ENCODE measurements around the gene PPM1A. TPM values are rescaled to one million over a fixed set of nuclear protein-coding genes. Genes with fewer than 3 reads are reported as not detected.

The PPM1A gene
- total and polyA plus RNA-seq, 2 of the 8 experiments (the other 6 are each of a cell fraction or from before 2014, with no cell fraction given): 14.0 to 51.2 TPM

- TF ChIP-seq RBBP5 (IDR thresholded peaks at IDR 0.05; ENCODE audit: borderline replicate concordance, low read depth, low read length) (no peak), CBX8 (IDR thresholded peaks at IDR 0.05; ENCODE audit: borderline replicate concordance, low read depth, low read length) (no peak)
Observed at GRCh38 chr14:60211153-60211552, 37.9 kb upstream of the PPM1A start (continued).

Data from H1 (cell line).